CMK (cell line): ENCODE data around the gene LRRC23.

Experiments
- DNase-seq: peaks from one replicate; pipeline ENCODE4 v3.0.0-alpha.2; 2010; ENCODE audit warnings: low read depth

The LRRC23 gene

GRCh38 chr12:6925540-6926279 is 21.1 kb downstream of the LRRC23 start:
- no peak for DNase-seq

GRCh38 chr12:6927379-6928021 is 22.9 kb downstream of the LRRC23 start, which contains the start of gene ATN1:
TSS of gene ATN1 (plus strand) at chr12:6927959. CDS start at chr12:6934002, 6,043 bp downstream.
- peak; percentile 75 for DNase-seq

GRCh38 chr12:6928022-6928702 is 23.5 kb downstream of the LRRC23 start:
- no peak for DNase-seq

GRCh38 chr12:6928703-6929407 is 24.2 kb downstream of the LRRC23 start:
- DNase-seq, result no peak

- DNase-seq, result no peak
Observed at GRCh38 chr12:6929466-6930452, 25.1 kb downstream of the LRRC23 start.

GRCh38 chr12:6932766-6933165 is 28.1 kb downstream of the LRRC23 start:
- no peak for DNase-seq

GRCh38 chr12:6934110-6934509 is 29.5 kb downstream of the LRRC23 start:
- DNase-seq, result no peak

GRCh38 chr12:6935371-6936193 is 31.0 kb downstream of the LRRC23 start:
- no peak for DNase-seq

- DNase-seq, result no peak
Observed at GRCh38 chr12:6936194-6936635, 31.6 kb downstream of the LRRC23 start.

- DNase-seq, result no peak
Observed at GRCh38 chr12:6936636-6937480, 32.2 kb downstream of the LRRC23 start.

- peak; percentile 84 for DNase-seq
Observed at GRCh38 chr12:6937481-6938352, 33.1 kb downstream of the LRRC23 start.

GRCh38 chr12:6938353-6939190 is 34.0 kb downstream of the LRRC23 start:
- DNase-seq, result no peak

- DNase-seq, result no peak
Observed at GRCh38 chr12:6939191-6939540, 34.5 kb downstream of the LRRC23 start.

- no peak for DNase-seq
Observed at GRCh38 chr12:6941267-6941666, 36.6 kb downstream of the LRRC23 start.

- DNase-seq, result no peak
Observed at GRCh38 chr12:6941782-6942181, 37.2 kb downstream of the LRRC23 start.

GRCh38 chr12:6942331-6942665 is 37.7 kb downstream of the LRRC23 start:
- DNase-seq, result no peak

- DNase-seq, result no peak
Observed at GRCh38 chr12:6943389-6943721, 38.7 kb downstream of the LRRC23 start.
